ENCODE data around the gene DAP. TPM values are rescaled to one million over a fixed set of nuclear protein-coding genes. Genes with fewer than 3 reads are reported as not detected.

Gene DAP
- polyA plus RNA-seq, 1 donor (not counting 4 experiments of a cell fraction or from before 2014, with no cell fraction given), result 30.4 TPM

DNA sequence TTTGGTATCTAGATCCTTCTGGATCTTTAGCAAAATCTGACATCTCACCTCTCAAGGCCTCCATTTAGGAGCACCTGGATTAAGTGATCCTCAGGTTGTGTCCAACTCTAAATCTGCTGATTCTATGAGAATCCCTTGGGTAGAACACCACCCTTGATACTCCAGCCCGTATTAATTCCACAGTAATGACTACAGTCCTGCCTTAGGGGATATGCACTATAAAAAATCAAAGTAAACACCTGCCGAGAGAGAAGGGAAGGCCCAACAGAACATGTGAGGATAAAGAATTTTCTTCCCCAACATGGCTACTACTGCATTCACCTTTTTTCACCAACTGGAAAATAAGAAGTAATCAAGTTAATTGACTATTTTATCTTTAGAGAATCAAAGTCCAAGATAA, 27.6 kb downstream of the DAP start:
- Histone ChIP-seq H3K9ac (ENCODE audit: control insufficient read depth, extremely low read depth, insufficient read depth, low read length) (no peak overlapping the region), H3K27ac (ENCODE audit: control insufficient read depth, insufficient read depth, low read length) (no peak overlapping the region), H3K4me1 (ENCODE audit: control insufficient read depth, extremely low read depth, insufficient read depth, low read length) (peaks cover 4% of the 10 kb centered on the region), H3K4me3 (ENCODE audit: control insufficient read depth in 2 of 3, extremely low read depth in 1 of 3, insufficient read depth in 2 of 3, low read depth in 1 of 3, low read length in 3 of 3) (no peak overlapping the region), H3K4me2 (ENCODE audit: control insufficient read depth, extremely low read depth, insufficient read depth, low read depth, low read length) (no peak overlapping the region), H3K9me1 (ENCODE audit: control insufficient read depth, extremely low read depth, insufficient read depth, low read length) (no peaks in the 10 kb centered on the region), H3K36me3 (ENCODE audit: control insufficient read depth in 2 of 2, extremely low read depth in 1 of 2, insufficient read depth in 2 of 2, low read length in 2 of 2) (peaks cover 0 to 3% of the 10 kb centered on the region in 2 experiments), H3K9me3 (ENCODE audit: control insufficient read depth, low read depth, low read length) (no peaks in the 10 kb centered on the region), H2AFZ (ENCODE audit: control insufficient read depth, low read length) (no peak overlapping the region), H3K79me2 (ENCODE audit: control insufficient read depth, insufficient read depth, low read length) (peaks cover 20% of the 10 kb centered on the region), H4K20me1 (ENCODE audit: control insufficient read depth, extremely low read depth, insufficient read depth, low read length) (no peaks in the 10 kb centered on the region), H3K27me3 (ENCODE audit: control insufficient read depth, extremely low read depth, insufficient read depth, low read length) (no peaks in the 10 kb centered on the region)
- FAIRE-seq (no peak), DNase-seq (ENCODE audit: low read depth, low spot score) (no peak)
- TF ChIP-seq, protein P1, sequence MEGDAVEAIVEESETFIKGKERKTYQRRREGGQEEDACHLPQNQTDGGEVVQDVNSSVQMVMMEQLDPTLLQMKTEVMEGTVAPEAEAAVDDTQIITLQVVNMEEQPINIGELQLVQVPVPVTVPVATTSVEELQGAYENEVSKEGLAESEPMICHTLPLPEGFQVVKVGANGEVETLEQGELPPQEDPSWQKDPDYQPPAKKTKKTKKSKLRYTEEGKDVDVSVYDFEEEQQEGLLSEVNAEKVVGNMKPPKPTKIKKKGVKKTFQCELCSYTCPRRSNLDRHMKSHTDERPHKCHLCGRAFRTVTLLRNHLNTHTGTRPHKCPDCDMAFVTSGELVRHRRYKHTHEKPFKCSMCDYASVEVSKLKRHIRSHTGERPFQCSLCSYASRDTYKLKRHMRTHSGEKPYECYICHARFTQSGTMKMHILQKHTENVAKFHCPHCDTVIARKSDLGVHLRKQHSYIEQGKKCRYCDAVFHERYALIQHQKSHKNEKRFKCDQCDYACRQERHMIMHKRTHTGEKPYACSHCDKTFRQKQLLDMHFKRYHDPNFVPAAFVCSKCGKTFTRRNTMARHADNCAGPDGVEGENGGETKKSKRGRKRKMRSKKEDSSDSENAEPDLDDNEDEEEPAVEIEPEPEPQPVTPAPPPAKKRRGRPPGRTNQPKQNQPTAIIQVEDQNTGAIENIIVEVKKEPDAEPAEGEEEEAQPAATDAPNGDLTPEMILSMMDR (optimal IDR thresholded peaks at IDR 0.05 in 1 of 3, IDR thresholded peaks at IDR 0.05 in 1 of 3, conservative IDR thresholded peaks at IDR 0.05 in 1 of 3; ENCODE audit: extremely low read depth in 1 of 3, insufficient read depth in 2 of 3, low read length in 3 of 3), result no peak
- TF ChIP-seq EZH2 (IDR thresholded peaks at IDR 0.05; ENCODE audit: low read length), result no peak
- dilution Hi-C loops (cut with MboI; ENCODE audit: extremely low pct_ligation_motif_present, low sequenced_read_pairs), result no loop called here

DNA sequence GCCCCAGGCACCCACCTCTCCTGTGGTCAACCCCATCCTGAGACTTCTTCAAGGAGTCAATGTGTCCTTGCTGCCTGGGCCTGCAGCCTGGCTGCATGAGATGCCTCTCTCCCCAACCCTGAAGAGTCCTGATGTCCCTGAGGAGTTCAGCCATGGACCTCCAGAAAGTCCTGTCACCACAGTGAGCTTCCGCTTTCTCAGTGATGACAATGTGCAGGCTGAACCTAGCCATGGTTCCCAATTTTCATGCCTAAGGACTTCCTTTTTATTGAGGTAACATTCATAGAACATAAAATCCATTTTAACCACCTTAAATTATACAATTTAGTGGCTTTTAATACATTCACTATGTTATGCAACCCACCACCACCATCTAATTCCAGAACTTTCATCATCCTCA, 29.1 kb downstream of the DAP start:
- TF ChIP-seq EZH2 (IDR thresholded peaks at IDR 0.05; ENCODE audit: low read length), result no peak
- TF ChIP-seq, protein P1 (optimal IDR thresholded peaks at IDR 0.05 in 1 of 3, IDR thresholded peaks at IDR 0.05 in 1 of 3, conservative IDR thresholded peaks at IDR 0.05 in 1 of 3; ENCODE audit: extremely low read depth in 1 of 3, insufficient read depth in 2 of 3, low read length in 3 of 3), result no peak
- Histone ChIP-seq H3K9me3 (ENCODE audit: control insufficient read depth, low read depth, low read length) (no peaks in the 10 kb centered on the region), H2AFZ (ENCODE audit: control insufficient read depth, low read length) (no peak overlapping the region), H3K4me3 (ENCODE audit: control insufficient read depth in 2 of 3, extremely low read depth in 1 of 3, insufficient read depth in 2 of 3, low read depth in 1 of 3, low read length in 3 of 3) (no peak overlapping the region), H4K20me1 (ENCODE audit: control insufficient read depth, extremely low read depth, insufficient read depth, low read length) (no peaks in the 10 kb centered on the region), H3K36me3 (ENCODE audit: control insufficient read depth in 2 of 2, extremely low read depth in 1 of 2, insufficient read depth in 2 of 2, low read length in 2 of 2) (peaks cover 0 to 3% of the 10 kb centered on the region in 2 experiments), H3K4me1 (ENCODE audit: control insufficient read depth, extremely low read depth, insufficient read depth, low read length) (peaks cover 10% of the 10 kb centered on the region), H3K9me1 (ENCODE audit: control insufficient read depth, extremely low read depth, insufficient read depth, low read length) (no peaks in the 10 kb centered on the region), H3K27me3 (ENCODE audit: control insufficient read depth, extremely low read depth, insufficient read depth, low read length) (no peaks in the 10 kb centered on the region), H3K27ac (ENCODE audit: control insufficient read depth, insufficient read depth, low read length) (no peak overlapping the region), H3K9ac (ENCODE audit: control insufficient read depth, extremely low read depth, insufficient read depth, low read length) (no peak overlapping the region), H3K4me2 (ENCODE audit: control insufficient read depth, extremely low read depth, insufficient read depth, low read depth, low read length) (no peak overlapping the region), H3K79me2 (ENCODE audit: control insufficient read depth, insufficient read depth, low read length) (peaks cover 14% of the 10 kb centered on the region)
- dilution Hi-C loops (cut with MboI; ENCODE audit: extremely low pct_ligation_motif_present, low sequenced_read_pairs), result no loop called here
- DNase-seq (ENCODE audit: low read depth, low spot score), result no peak
- no peak for FAIRE-seq

Measured in keratinocyte (primary cell).